HG02763 (cell line): ENCODE data around the gene SMAD6.

ENCODE experiments used
- ATAC-seq: cut with Tn5 transposase; IDR thresholded peaks from one replicate; pipeline ENCODE4 v1.9.1; 2021; ENCODE audit warnings: mild to moderate bottlenecking, moderate library complexity; ENCODE audit not compliant: unreplicated experiment

The SMAD6 gene

DNA sequence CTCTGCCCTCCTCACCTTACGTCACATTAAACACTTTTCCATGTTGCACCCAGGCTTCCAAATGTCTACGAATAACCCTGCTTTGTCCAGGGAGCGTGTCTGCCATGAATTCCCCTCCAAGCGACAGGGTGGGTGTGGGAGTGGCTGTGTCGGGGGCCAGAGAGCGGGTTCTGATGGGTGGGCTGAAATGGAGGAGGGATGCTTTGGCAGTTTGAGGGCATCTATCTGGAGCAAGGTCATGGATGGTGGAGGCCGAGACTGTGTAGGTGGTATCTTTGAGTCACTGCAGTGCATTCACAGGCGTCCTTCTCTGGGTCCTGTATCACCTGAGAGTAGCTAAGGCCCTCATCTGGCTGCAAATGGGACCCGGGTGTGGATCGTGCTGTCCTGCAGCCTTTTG is 36.6 kb downstream of the SMAD6 start:
- ATAC-seq: no peak

DNA sequence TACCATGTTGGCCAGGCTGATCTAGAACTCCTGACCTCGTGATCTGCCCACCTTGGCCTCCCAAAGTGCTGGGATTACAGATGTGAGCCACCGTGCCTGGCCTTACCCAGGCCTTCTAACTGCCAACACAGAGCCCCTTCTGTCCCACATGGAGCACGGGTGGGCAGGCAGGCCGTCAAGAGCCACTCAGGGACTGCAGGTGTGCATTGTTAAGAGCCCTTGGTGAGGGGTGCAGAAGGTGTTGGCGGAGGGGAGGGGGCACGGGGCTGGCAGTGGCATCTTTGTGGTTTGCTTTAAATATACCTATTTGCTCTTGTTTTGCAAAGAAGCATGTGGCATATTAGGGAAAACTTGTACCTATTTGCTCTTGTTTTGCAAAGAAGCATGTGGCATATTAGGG is 37.3 kb downstream of the SMAD6 start:
- no peak for ATAC-seq

DNA sequence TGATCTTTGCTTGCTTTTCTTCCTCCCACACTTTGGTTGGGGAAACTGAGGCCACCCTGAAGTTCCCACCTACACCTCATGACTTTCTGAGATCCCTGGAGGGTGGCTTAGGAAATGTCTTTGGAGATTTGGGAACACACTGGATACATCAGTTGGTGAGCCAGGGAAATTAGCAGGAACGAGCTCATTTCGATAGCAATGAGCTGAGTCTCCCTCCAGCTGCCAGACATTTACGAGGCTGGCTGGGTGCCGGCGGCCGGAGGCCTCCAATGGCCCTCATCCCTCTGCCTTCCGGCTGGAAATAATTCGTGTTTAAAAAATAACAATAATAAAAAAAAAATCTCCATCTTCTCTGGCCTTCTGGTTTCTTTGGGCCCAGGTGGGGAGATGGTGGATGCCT is 38.8 kb downstream of the SMAD6 start:
- no peak for ATAC-seq

DNA sequence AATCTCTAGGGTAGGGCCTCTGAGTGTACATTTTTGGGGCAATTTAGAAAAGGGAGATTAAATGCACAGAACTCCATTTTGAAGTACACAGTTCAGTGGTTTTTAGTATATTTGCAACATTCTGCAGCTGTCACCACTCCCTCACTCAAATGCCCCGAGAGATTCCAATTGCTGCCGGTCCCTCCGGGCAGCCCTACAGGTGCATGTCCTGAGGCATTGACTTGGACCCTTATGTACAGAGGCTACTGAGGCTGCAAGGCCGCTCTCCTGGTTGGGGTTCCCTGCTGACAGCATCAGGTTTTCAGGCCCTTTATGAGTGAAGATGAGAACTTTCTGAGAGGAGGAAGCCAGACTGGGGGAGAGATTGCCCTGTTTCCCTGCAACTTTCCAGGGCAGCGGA is 39.6 kb downstream of the SMAD6 start:
- no peak for ATAC-seq

DNA sequence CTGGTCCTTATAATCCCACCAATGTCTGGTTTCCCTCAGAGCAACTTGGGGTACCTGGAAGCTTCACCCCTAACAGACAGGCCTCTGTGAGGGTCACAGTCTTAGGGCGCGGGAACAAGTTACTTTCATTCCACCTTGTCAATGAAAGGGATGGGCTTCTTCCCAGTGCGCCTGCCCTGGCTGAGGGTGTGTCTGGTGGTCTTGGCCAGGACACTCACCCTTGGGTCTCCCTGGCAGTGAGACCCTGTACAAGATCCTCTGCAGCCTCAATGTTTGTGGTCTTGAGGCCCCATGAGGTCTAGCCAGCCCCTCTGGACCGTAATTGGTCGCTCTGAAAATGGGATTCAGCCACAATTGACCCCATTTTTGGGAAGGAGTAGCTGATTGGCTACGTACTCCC is 40.2 kb downstream of the SMAD6 start:
- no peak for ATAC-seq

DNA sequence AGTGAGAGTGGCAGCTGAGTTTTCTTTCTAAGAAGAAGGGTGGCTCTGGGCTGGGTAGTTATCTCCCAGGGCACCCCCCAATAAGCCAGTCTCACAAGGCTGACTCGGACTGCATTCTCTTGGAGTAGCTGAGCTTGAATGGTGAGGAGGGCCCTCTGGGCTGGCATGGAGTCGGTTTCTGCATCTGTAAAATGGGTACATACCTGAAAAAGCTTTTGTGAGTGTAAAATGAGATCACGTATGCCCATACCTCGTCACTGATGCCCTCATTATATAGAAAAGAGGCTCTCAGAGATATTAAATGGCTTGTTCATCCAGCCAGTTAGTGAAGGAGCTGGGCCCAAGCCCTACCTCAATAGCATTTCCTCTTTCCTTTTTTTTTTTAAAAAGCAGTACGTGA is 41.2 kb downstream of the SMAD6 start:
- ATAC-seq: no peak

DNA sequence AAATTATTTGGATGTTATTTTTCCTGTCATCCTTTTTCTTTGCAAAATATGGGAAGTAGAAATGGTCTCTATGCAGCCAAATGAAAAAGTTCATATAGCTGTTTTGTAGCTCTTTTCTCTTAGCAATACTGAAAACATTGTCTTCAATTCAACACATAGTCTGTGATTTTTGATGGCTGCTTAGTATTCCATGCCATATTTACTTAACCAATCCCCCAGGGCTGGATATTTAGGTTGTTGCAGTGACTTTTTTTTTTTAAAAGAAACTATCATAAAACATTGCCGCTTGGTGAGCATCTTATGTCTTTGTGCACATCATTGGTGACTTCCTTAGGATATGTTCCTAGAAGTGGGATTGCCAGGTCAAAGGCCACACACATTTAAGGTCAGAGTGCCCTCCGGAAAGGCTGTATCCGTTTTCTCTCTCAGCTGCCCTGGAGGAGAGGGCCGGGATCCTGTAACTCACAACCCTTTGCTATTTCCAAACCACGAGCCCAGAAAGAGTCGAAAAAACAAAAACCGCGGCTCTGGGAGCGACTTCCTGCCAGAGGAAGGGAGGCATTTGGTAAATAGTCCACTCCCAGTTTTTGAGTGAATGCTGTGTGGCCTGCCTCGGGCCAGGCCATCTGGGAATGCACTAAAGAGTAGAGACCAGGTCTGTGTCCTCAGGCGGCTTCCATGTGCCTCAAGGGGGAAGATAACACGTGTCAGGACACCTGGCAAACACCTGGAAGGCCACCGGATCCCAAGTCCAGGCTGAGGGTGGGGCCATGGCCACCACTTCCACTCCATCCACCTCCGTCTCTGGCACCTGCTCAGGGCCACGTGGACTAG is 41.9 kb downstream of the SMAD6 start:
- no peak for ATAC-seq

DNA sequence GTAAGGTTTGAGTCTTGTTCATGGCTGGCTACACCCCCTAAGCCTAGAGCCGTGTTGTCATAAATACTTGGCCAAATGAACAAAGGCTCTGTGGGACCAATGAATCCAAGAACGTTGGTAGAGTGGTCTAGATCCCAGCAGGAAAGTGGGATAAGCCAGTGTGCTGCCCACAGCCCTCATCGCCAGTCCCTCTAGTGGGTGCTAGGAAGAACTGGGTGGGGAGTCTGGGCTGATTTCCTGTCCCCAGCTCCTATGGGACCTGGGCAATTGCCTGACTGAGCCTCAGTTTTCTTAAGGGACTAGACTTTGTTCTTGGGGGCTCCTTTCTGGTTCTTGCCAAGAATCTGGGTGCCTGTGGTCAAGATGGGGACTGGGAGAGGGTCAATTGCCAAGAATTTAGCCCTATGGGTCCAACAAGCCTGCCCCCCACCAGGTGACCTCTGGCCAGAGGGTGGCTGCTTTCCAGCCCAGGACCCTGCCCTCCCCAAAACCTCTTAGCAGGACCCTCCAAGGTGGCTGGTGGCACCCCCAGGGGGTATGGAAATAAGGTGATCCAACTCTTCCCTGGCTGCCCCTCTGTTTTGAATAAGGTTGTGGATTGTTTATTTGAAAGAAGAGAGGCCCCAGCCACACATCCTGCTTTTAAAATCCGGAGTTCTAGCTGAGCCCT is 42.7 kb downstream of the SMAD6 start:
- no peak for ATAC-seq

DNA sequence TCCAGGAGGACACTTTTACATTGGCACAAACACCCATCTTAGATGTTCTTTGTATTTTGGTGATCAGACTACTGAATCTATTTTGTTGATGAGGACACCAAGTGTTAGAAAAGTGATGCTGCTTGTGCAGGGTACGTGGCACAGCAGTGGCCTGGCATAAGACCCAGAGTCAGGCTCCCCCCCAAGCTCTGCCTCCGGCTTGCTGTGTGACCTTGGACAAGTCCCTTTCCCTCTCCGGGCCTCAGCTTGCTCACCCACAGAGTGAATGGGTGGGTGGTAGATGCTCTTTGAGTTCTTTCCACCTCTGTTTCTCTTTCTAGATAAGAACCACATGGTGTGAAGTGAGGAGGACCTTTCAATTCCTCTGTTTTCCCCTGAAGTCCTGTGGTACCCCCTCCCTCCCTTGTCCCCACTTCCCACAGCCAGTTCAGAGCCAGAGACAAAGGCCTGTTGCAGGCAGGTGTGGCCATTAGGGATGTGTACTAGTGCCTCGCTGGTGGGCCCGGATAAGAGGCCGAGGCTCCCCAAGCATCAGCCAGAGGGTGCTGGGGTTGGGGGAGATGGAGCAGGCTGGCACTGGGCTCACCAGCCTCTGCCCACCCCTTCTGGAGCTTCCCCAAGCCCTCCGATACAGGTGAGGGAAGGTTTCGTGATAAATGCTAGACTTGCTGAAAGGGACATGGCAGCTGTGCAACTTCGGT is 43.6 kb downstream of the SMAD6 start:
- ATAC-seq: no peak

DNA sequence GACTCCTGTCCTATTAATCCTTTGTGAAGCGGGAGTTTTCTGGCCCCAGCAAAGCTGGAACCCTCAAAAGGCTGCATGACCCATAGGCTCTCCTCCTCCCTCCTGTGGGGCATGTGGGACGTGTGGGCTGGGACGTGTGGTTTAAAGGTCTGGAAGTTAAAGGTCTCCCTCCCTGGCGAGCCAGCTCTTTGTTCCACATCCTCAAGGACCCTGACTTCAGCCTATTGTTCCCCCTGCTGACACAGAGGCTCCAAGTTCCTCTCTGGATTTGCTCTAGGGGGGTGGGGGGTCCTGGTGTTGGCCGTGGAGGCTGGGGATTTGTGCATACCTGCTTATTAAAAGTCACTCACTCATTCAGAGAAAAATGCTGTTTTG is 44.2 kb downstream of the SMAD6 start:
- ATAC-seq: no peak

DNA sequence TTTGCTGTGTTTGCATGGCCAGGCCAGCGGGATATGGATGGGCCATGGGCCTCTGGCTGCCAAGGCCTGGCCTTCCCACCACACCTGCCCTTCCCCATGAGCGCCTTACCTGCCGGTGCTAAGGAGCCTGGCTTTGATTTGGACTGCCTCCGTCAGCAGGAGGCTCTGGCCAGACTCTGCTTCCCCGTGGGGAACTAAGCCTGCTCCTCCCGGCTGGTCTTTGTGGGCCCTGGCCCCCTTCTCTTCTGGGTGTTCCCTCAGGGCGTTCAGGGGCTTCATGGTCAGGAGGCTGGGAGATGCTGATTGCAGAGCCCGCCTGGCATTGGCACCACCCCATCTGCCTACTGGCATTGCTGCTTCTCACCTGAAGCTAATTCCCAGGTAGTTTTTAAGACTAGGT is 45.2 kb downstream of the SMAD6 start:
- ATAC-seq: no peak

DNA sequence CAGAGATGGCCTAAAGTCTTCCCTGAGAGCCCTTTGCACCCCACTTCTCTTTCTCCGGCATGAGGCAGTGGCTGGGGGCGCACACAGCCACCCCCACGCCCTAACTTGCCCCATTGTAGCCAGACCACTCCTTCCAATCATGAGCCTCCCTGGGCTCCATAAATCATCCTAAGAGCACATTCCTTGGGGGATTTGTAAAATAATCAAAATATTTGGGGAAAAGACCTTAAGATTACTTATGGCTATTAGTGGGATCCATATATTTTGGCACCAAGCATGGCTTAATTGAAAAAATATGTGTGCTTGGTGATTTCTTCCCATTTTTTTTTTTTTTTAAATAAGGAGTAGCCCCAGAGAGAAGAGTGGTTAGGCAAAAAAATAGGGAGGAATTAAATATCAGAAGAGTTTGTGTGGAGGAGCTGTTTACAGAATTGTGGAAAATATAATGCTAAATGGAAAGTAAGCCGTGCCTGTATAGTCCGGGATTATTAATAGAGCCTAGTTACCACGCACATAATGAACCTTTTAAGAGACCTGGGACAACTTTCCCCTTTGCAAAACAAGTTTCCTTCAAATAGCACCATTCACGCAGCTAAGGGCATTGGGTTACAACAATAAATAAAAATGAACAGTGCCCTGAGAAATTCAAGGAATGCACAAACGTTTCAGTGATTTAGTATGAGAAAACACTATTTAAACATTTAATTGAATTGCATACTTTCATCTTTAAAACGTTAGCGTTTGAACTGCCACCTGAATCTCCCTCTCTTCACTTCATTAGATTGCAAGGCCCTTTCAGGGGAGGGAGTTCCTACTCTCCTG is 46.1 kb downstream of the SMAD6 start:
- no peak for ATAC-seq

DNA sequence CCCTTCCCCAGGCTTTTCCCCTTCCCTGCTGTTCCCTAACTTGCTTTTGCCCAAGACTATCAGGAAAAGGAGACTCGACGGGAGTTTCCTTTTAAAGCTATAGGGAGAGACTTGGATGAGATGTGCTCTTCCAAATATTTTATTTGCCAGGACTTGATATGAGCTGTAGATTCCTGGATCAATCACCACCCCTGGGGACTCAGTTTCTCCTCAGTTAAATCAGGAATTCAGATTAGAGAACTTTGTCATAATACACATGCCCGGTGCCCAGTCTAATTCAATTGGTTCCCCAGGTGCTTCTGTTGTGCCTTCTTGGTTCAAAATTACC is 46.6 kb downstream of the SMAD6 start:
- no peak for ATAC-seq

DNA sequence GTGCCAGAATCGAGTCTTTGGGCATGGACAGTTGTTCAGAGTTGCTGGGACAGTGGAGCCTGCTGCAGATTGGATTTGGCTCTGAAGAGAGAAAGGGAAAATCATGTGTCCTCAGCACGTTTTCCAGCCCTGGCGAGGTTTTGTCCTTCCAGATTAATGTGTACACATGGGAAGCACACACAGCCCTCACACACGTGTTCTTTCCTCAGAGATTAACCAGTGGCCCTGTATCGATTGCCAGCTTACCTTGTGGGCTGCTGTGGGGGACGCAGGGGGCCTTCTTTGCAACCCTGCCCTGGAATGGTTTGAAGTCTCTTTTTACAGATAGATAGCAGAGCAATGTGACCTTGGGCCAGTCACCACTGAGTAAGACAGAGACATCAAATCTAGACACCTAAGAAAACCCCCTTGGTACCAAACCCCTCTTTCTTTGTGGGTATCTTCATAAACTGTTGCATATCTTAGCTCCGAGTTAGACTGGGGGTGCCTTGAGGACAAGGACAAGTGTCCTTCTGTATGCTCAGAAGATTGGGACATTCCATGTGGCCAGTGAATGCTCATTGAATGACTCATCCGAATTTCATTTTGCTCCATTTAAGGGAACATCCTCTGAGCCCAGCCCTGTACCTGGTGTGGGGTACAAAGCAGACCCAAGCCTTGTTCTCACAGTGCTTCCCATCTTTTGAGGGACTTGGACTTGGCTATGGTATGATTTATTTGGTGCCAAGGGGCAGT is 48.0 kb downstream of the SMAD6 start:
- no peak for ATAC-seq

DNA sequence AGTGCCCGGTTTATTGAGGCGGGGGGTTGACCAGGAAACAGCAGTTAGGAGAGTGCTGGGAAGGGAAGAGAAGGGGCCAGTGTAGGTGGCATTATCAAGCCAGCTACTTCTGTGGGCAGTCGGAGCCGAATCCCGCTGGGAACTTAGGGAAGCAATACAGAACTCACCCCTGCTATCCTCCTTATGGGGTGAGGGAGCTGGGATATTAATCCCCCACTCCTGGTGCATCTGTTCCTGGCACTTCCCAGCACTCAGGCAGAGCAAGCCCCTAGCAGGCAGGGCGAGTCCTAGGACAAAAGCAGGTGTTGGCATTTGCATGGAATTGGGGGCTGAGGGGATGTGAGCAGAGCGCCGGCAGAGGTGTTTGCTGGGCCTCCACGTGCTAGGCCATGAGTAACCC is 48.6 kb downstream of the SMAD6 start:
- no peak for ATAC-seq

DNA sequence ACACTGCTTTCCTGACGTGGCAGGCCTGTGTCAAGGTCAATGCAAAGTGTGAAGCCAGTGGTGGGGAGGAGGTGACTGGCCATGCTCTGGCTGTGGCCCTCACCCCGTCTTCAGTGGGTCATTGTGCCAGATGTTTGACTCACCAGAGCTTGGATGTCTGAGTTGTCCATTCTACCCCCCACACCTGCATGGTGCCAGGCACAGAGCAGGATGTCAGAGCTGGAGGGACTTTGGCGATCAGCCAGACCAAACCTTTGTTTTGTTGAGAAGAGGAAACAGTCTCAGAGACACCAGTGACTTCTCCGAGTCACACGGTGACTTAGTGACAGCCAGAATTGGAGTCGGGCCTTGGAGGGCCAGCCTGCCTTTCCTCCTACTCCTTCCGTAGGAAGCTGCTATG is 49.5 kb downstream of the SMAD6 start:
- ATAC-seq: no peak

DNA sequence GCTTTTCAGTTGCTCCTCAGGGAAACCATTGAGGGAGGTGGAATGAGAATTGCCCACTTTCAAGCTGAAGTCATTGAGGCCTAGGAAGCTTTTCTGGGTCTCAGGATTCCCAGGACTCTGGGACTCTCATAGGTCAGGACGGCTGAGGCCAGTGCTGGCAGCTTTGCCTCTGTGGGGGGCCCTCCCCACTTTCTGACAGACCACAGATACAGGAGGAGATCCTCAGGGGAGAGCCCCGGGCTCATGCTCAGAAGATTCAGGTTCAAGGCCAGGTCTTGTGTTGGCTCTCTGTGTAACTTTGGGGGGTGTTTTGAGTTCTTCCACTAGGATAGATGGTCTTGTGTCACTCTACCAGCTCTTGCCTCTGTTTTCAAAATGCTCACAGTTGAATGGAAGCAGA is 50.0 kb downstream of the SMAD6 start:
- no peak for ATAC-seq

DNA sequence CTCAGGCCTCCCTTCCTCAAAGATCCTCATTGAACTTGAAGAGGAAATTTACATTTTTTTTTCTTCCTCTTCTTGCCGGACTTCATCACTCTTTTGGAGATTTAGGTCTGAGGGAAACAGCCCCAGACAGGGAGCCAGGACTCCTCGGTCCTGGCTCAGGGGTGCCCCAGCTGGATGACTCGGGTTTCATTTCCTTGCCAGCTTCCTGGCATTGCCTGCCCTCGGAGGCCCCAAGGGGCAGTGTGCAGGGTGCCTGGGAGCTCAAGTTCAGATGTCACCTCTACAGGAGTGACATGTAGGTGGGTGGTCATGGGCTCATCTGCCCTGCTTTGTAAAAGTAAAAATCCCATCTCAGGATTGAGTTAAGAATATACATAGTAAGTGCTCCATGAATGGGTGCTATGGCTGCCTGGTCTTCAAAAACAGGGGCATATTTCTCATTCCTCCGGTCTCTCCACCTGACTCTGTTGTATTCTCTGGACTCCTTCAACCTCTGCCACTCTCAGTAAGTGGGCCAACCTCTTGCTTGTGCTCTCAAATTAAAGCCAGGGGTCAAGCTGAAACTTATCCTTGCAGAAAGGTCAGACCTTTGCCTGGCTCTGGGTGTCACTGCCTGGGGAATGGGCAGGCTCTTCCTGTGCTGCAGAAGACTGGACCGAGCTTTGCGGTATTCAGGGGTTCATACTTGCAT is 51.8 kb downstream of the SMAD6 start:
- ATAC-seq: no peak

DNA sequence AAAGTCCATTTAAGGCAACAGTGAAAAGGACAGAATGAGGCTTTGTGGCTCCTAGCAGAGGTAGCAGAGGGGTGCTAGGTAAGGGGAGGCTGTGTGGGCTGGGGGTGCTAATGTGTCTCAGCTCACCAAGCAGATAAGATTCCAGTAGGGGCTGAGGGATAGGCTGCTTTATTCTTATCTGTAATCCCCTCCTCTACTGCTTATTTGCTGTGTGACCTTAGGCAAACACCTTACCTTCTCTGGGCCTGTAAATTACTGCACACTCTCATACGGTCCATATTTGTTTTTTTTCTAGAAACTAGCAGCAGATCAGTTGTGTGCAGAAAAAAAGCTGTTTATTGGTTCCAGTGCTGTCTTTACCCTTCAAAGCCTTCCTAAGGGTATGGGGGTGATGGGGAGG is 52.8 kb downstream of the SMAD6 start:
- no peak for ATAC-seq
